Renal cortex interstitium (tissue), 11 donors: ENCODE measurements around the gene DCAF4. TPM values are rescaled to one million over a fixed set of nuclear protein-coding genes. Genes with fewer than 3 reads are reported as not detected.
A peak's percentile ranks its signal among the peaks of the same experiment; 100 is the strongest.
"Not testable (repeated sequence)": the region's sequence is repeated elsewhere in the genome, so short reads cannot be mapped to it uniquely, and the experiment has no call there.

ENCODE experiments used
- DNase-seq, 11 donors: peaks; one replicate each; pipeline ENCODE4 v3.0.0-alpha.2; 2013; ENCODE audit warnings: low read depth in 9 of 11, low spot score in 4 of 11; ENCODE audit errors: extremely low read depth in 1 of 11
- polyA plus RNA-seq, 3 donors: library from polyadenylated mRNA; unstranded; fragments of 120-200 nt; gene quantifications; one replicate each; pipeline ENCODE4 v1.2.1, GENCODE V29; 2013; ENCODE audit not compliant: insufficient read length in 3 of 3

DCAF4 gene
- polyA plus RNA-seq, 3 donors = 14.7 to 21.8 (median 19.1) TPM

DNA sequence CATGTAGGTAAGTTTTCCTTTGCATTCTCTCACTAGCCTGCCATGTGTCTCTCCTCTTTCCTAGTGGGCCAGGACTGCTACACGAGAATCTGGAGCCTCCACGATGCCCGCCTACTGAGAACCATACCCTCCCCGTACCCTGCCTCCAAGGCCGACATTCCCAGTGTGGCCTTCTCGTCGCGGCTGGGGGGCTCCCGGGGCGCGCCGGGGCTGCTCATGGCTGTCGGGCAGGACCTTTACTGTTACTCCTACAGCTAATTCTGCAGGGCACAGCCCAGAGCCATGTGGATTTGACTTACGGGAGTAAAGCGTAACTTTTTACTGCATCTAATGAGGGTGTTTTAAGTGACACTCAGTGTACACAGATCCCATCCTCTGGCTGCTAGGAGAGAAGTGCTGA is 32.3 kb downstream of the DCAF4 start:
- DNase-seq = no peak

DNA sequence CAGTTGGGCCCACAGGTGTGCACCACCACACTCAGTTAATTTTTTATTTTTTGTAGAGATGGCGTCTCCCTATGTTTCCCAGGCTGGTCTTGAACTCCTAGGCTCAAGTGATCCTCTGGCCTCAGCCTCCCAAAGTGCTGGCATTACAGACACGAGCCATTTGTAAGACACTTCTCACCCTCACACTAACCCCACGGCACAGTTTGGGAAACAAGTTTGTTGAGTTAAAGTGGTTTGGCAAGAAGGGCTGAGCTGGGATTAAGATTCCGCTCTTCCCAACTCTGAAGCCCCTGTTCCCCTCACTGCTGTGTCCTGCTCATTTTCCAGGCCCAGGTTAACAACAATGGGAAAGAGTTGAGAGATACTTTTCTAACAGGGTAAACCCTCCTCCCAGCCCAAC is 34.8 kb downstream of the DCAF4 start:
- not testable (repeated sequence) for DNase-seq

DNA sequence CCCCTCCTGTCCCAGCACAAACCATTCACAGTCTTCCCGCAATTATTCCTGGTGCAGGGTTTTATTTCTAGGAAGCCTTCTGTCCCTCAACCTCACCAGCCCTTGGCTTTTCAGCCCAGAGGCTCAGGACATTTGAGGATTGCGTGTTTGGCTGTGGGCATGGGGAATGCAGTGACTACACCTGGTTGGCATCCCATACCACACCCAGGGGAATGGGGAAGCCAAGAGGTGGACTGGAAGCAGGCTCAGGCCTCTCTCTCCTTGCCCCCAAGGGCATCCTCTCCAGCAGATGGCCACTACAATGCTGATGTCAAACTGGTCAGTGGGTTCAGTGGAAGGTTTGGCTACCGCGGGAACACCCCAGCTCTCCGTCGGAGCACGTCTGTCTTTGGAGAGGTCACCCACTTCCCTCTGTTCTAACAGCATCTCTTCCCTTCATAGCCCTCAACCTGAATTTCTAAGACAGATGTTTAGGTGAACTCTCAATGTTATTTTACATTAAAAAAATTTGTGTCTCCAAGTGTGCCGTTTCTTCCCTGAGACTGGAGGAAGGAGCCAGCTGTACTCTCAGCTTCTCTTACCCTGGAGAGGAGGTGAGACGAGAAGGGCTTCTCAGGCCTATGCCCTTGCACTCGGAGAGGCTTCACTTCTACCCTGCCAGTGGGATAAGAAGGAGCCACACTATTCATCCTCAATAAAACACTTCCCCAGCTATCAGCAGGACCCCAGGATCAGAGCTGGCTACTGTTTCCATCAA is 35.5 kb downstream of the DCAF4 start:
- DNase-seq = no peak

DNA sequence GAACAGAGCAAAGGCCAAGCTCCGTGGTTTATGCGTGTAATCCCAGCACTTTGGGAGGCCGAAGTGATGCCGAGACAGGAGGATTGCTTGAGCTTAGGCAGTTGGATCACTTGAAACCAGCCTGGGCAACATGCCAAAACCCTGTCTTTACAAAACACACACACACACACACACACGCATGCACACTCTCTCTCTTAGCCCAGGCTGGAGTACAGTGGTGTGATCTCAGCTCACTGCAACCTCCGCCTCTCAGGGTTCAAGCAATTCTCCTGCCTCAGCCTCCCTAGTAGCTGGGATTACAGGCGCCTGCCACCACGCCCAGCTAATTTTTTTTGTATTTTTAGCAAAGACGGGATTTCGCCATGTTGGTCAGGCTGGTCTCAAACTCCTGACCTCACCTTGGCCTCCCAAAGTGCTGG is 36.1 kb downstream of the DCAF4 start:
- DNase-seq = peak in 2 of 11 donors; percentile 16 to 17

DNA sequence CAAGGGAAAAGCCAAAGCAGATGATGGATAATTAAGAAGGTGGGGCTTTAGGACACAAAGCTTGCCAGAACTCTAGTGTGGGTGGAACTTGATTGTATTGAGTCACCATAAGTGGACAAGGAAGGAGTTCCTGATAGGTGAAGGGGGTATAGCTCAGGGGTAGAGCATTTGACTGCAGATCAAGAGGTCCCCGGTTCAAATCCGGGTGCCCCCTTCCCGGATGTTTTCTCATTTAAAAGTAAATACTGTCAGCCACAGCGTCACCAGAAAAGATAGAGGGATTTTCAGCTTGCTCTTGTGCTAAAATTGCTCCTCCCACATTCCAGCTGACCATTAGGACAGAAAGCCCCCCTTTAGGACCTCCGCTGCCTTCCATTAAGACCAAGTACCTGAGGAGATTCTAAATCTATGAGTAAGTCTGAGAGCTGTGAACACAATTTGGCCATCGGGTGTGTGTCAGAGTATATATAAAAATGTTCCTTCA is 36.6 kb downstream of the DCAF4 start:
- DNase-seq = no peak

DNA sequence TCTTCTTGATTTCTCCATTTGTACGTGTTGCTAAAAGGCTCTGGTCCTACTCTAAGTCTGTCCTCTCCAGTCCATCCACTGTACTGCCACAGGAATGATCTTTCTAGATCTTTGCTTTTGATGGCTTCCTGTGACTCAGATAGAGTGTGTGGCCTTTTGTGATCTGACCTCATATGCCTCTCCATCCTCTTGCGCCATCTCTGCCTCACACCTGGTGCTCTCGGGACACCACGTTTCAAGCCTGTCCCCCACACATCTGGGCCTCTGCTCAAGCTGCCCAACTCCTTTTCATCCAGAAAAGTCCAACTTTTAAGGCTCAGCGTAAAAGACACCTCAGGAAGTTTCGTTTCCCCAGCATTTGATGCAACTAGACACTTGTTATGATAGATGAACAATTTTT is 39.0 kb downstream of the DCAF4 start:
- no peak for DNase-seq

DNA sequence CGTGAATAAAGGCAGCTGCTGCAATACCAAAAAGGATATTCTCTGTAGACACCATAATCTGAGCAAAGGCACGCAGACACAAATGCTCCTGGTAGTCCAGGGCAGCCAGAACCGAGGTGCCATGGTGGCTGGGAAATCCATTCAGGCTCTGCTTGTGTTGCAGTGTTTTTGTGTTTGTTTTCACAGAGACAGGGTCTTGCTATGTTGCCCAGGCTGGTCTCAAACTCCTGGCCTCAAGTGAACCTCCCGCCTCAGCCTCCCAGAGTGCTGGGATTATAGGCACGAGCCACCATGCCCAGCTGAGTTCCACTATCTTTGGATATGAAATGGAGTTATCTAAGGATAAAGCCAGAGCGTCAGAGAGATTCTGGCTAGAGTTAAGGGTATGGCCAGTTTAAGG is 39.8 kb downstream of the DCAF4 start:
- no peak for DNase-seq

DNA sequence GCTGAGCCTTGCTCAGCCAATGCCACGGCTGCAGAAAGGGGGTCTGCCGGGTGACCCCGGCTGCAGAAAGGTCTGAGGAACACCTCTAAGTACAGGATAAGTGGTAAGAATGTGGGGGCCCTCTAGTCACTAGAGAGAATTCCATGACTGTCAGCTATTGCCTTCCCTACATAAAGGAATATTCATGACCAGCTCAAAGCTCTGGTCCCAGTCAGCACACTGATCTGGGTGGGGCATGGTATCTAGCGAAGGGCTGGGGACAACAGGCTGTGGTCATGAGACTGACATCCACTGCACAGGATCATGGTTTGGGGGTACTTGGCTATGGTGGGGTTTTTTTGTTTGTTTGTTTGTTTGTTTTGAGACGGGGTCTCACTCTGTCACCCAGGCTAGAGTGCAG is 42.1 kb downstream of the DCAF4 start:
- no peak for DNase-seq

DNA sequence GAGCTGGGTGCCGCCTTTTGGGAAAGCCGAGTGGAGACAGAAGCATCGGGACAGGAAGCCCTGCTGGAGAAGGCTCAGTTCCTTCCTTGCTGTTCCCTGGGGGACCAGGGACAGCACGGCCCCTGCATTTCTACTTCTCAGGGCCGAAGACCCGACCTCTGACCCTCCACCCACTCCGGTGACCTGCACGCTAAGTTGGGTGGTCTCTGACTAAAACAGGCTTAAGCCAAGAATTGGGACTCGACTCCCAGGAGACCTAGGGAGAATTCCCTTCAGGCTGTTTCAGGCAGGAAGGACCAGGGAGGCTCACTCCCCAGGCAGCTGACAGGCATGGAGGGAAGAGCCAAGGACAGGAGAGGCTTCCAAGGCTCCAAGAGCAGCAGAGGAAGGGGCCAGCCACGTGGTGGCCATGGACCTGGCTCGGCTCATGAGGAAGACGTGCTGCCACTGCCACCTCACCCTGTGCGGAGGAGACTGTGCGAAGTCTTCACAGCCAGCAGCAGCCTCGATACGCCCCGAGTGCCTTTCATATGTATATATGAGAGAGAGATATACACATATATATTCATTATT is 43.9 kb downstream of the DCAF4 start:
- DNase-seq = no peak

DNA sequence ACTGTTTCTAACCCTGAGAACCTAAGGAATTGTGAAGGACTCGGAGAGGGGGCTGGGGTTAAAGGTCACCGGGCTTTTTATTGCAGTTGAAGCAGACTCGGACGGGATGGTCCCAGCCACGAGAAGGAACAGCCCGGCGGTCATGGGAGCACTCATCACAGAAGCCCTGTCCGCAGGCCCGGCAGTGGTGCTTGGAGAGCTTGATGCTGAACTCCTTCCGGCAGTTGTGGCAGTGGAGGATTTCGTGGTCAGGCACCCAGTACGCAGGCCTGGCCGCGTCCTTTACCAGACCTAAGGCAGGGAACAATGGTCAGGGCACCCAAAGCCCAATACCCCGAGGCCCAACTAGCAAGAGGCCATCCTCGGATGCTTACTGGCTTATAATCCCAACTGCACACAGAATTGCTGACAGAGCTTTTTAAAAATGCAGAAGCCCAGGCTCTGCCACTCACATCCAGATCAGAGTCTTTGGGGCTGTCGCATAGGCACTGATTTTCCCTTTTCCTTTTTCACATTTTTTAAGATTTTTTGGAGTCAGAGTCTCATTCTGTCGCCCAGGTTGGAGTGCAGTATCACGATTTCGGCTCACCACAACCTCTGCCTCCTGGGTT is 44.7 kb downstream of the DCAF4 start:
- no peak for DNase-seq

DNA sequence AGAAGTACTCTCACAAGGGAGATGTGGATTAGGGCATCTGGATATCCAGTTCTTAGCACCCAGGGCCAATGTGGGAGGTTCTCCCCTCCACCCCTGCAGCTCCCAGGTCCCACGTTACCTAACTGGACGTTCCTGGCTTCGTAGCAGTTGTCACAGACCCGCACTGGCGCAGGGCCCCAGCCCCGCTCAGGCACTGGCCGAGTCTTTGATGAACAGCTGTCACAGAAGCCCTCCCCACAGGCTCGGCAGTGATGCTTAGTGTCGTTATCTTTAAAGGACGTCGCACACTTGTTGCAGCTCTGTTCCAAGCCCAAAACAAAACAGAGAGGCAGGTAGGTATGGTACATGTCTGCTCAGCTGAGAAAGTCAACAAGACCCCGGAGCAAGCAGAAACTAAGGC is 48.4 kb downstream of the DCAF4 start:
- DNase-seq = no peak

DNA sequence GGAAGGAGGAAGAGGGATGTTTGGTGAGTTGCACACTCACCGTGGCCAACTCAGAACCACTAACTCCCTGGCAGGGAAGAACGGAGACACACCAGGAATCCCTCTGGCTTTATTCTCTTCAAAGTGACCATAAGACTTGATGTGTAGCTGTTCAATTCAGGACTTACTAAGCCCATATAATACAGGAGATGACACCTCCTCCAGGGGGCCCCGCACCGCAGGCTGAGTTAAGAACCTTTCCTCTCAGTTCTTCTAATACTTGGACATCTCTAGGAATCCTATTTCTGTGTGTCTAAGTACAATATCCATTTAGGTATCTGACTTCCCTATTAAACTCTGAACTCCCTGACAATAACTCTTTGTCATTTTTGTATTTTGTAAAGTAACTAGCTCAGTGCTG is 49.5 kb downstream of the DCAF4 start:
- no peak for DNase-seq

DNA sequence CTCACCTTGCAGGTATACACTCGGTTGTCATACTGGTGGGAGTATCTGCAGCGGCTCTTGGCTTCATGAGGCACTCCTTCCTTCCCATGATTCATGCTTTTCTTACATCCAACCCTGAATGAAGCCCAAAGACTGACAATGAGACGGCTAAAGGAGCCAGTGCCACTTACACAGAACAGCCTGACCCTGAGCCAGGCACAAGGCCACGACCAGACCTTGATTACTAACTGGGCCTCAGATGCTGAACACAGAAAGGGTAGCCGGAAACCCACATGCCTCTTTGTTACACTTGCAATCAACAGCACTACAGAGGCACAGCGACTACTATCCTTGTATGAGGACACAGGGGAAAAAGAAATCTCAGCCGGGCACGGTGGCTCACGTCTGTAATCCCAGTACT is 52.6 kb downstream of the DCAF4 start:
- no peak for DNase-seq

DNA sequence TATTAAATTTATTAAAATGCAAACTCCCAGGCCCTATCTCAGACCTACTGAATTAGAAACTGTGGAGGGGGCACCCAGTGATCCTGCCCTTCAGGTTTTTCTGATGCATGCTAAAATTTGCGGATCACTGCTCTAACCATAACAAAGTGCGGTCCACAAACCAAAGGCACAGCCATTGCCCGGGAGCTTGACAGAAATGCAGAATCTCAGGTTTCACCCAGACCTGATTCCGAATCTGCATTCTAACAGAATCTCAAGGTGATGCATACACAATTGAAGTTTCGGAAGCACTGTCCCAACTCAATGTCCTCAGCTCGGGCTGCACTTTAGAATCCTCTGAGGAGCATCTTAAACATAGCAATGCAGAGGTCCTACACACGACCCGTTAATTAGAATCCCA is 54.6 kb downstream of the DCAF4 start:
- no peak for DNase-seq

DNA sequence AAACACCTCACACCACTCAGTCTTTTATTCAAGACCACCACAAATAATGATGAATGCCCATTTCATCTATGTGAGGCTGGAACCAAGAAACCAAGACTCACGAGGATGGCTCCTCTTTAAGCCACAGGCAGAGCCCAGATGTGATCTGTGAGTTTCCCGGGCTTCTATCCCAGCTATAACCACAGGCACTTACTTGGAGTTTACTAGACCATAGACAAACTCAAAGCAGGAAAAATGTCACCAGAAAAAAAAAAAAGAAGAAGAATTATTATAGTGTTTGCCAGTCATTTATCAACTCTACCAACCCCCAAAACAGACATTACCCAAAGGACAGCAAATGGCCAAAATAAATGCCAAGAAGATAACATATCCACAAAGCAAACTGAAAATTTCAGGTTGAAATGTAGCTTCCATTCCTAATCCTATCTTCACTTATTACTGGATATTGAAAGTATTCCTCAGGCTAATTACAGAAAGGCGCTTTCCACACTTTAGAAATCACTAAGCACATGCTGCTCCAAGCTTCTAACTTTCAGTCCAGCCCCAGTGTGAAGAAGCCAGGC is 56.0 kb downstream of the DCAF4 start:
- DNase-seq = no peak

DNA sequence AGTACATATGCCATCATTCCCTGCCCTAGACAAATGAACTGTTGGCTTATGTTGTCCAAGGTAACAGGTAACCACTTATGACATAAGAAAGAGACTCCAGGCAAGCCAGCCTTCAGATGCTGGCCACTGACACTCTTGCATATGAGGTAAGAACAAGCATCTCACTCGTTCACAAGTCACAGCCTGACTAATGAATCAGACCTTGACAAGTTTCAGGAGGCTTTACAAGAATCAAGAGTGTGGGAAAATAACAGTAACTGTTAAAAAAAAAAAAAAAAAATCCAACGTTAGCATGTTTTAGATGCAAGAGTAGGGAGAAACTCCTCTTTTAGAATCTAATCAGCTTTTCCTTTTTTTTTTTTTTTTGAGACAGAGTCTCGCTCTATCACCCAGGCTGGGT is 60.0 kb downstream of the DCAF4 start:
- DNase-seq = no peak

DNA sequence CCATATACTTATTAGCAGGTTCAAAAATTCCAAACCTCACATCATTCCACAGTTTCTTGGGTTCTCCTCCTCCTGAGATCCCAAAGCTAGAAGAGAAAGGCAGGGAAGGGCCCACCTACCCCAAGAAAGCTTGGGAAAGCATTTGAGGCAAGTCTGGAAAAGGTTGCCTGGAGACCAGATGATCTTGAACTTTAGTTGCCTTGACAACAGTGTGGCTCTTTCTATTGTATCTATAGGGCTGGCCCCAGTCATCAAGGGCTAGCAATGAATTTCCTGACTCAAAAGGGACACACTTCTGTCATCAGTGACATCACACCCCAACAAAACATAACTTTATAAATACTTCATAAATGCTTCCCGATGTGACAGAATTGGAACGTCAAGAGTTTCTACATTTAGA is 60.6 kb downstream of the DCAF4 start:
- DNase-seq = no peak

DNA sequence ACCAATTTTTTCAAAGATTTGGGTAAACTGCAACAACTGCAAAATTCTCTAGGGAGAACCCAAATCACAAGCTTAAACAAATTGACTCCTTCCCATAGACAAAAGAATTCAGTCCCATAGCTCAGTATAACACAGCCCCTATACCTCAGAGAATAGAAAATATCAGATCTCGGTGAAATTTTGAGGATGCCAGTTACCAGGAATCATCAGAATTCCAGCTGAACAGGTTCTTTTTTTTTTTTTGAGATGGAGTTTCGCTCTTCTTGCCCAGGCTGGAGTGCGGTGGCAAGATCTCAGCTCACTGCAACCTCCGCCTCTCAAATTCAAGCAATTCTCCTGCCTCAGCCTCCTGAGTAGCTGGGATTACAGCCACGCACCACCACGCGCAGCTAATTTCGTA is 63.9 kb downstream of the DCAF4 start:
- no peak for DNase-seq

DNA sequence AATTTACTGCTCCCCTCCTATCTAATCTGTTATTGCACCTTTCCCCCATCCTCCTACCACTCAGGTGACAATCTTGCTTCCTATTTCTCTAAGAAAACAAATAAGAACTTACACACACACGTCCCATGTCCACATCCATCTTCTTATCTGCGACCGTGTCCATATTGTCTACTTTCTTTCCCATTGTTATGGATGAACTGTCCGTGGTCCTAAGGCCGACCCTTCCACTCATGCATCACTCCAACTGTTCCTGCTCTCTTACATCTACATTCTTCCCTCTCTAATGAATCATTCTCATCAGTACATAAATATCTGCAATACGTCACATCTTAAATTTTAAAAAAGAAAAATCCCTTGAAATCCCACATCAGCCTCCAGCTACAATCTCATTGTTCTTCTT is 70.7 kb downstream of the DCAF4 start:
- DNase-seq = no peak

DNA sequence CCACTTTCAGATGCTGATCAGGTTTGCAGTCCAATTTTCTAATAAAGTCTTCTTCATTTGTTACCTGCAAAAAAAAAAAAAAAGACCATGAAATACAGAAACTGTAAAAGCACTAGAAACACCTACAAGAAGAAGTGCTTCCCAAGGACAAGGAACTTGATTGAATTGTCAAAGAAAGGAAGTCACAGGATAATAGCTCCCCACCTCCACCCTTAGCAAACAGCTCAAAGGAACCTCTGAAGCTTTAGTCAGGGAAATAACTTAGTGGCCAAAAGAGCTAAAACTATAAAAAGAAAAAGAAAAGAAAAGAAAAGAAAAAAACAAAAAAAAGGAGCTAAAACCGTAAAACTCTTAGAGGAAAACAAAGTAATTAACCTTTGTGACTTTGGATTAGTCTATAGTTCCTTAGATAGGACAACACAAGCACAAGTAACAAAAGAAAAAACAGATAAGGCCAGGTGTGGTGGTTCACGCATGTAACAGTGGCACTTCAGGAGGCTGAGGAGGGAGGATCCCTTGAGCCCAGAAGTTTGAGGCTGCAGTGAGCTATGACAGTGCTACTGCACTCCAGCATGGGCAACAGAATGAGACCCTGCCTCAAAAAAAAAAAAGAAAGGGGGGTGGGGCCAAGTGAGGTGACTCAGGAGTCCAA is 72.1 kb downstream of the DCAF4 start:
- no peak for DNase-seq
